Progenitor cell of endocrine pancreas (in vitro differentiated cells): ENCODE measurements around the gene LSR. TPM values are rescaled to one million over a fixed set of nuclear protein-coding genes. Genes with fewer than 3 reads are reported as not detected.

Source experiments
- DNase-seq: peaks from one replicate; pipeline ENCODE4 v3.0.0; 2021; ENCODE audit warnings: low spot score; ENCODE audit not compliant: unreplicated experiment
- H3K27ac Mint-ChIP-seq: 2 replicates; pipeline ENCODE4 v1.8.0; 2021; ENCODE audit warnings: mild to moderate bottlenecking, moderate library complexity, mixed read lengths
- H3K27me3 Mint-ChIP-seq: 2 replicates; pipeline ENCODE4 v1.8.0; 2021; ENCODE audit warnings: mixed read lengths
- H3K36me3 Mint-ChIP-seq: 2 replicates; pipeline ENCODE4 v1.8.0; 2022; ENCODE audit warnings: mixed read lengths; ENCODE audit not compliant: insufficient read depth
- H3K4me1 Mint-ChIP-seq: 2 replicates; pipeline ENCODE4 v1.8.0; 2021; ENCODE audit warnings: low read depth, mixed read lengths
- H3K4me3 Mint-ChIP-seq: 2 replicates; pipeline ENCODE4 v1.8.0; 2021; ENCODE audit warnings: low read depth, mild to moderate bottlenecking, moderate library complexity, mixed read lengths
- H3K9me3 Mint-ChIP-seq: 2 replicates; pipeline ENCODE4 v1.8.0; 2021; ENCODE audit warnings: low read depth, mixed read lengths
- CTCF ChIP-seq: fragments of 200-600 bp; sonication (generic); IDR thresholded peaks from one replicate; pipeline ENCODE4 v1.5.0; 2021; ENCODE audit warnings: antibody characterized with exemption, mild to moderate bottlenecking; ENCODE audit not compliant: unreplicated experiment
- total RNA-seq: library from RNA; stranded (reverse); gene quantifications from 2 replicates; pipeline ENCODE4 v1.2.1, GENCODE V29; 2021

LSR gene
- total RNA-seq, 1 donor from 2014 or later: 132 TPM

GRCh38 chr19:35205733-35206323 is 43.0 kb upstream of the LSR start:
- H3K27ac Mint-ChIP-seq: no peak overlapping the region
- H3K4me1 Mint-ChIP-seq: peaks cover 17% of the 10 kb centered on the region
- peaks cover 3% of the 10 kb centered on the region for H3K27me3 Mint-ChIP-seq
- no peak overlapping the region for H3K4me3 Mint-ChIP-seq
- no peak for DNase-seq
- H3K36me3 Mint-ChIP-seq: no peaks in the 10 kb centered on the region
- TF ChIP-seq CTCF: no peak
- no peaks in the 10 kb centered on the region for H3K9me3 Mint-ChIP-seq

- H3K27ac Mint-ChIP-seq: no peak overlapping the region
- no peaks in the 10 kb centered on the region for H3K9me3 Mint-ChIP-seq
- H3K27me3 Mint-ChIP-seq: peaks cover 2% of the 10 kb centered on the region
- no peak for DNase-seq
- H3K4me3 Mint-ChIP-seq: no peak overlapping the region
- H3K36me3 Mint-ChIP-seq: no peaks in the 10 kb centered on the region
- peaks cover 17% of the 10 kb centered on the region for H3K4me1 Mint-ChIP-seq
- no peak for TF ChIP-seq CTCF
Measured at GRCh38 chr19:35206379-35206778, 42.4 kb upstream of the LSR start.

- TF ChIP-seq CTCF: no peak
- H3K4me3 Mint-ChIP-seq: no peak overlapping the region
- H3K4me1 Mint-ChIP-seq: peaks cover 17% of the 10 kb centered on the region
- H3K27me3 Mint-ChIP-seq: no peaks in the 10 kb centered on the region
- H3K9me3 Mint-ChIP-seq: no peaks in the 10 kb centered on the region
- H3K36me3 Mint-ChIP-seq: no peaks in the 10 kb centered on the region
- no peak overlapping the region for H3K27ac Mint-ChIP-seq
- DNase-seq: no peak
Measured at GRCh38 chr19:35206855-35207254, 41.9 kb upstream of the LSR start.

- TF ChIP-seq CTCF: no peak
- Mint-ChIP-seq H3K36me3 (no peaks in the 10 kb centered on the region), H3K4me3 (no peak overlapping the region), H3K9me3 (no peaks in the 10 kb centered on the region), H3K27me3 (no peaks in the 10 kb centered on the region), H3K27ac (no peak overlapping the region), H3K4me1 (peaks cover 17% of the 10 kb centered on the region)
- no peak for DNase-seq
Measured at GRCh38 chr19:35207391-35207871, 41.4 kb upstream of the LSR start.

- Mint-ChIP-seq H3K27ac (no peak overlapping the region), H3K9me3 (no peaks in the 10 kb centered on the region), H3K36me3 (no peaks in the 10 kb centered on the region), H3K4me1 (peaks cover 14% of the 10 kb centered on the region), H3K27me3 (no peaks in the 10 kb centered on the region), H3K4me3 (no peak overlapping the region)
- no peak for TF ChIP-seq CTCF
- DNase-seq: no peak
Measured at GRCh38 chr19:35208121-35208520, 40.7 kb upstream of the LSR start.
